HEK293T (cell line): ENCODE results near the gene NEK8.

Experiments used
- BHLHE40 ChIP-seq: fragments of 450-650 bp; IDR thresholded peaks from 2 replicates; pipeline ENCODE4 v1.6.1; 2016; ENCODE audit warnings: mild to moderate bottlenecking, moderate library complexity, borderline replicate concordance
- HDGF ChIP-seq: fragments of 450-650 bp; IDR thresholded peaks from 2 replicates; pipeline ENCODE4 v1.6.1; 2017; ENCODE audit warnings: antibody characterized with exemption, borderline replicate concordance
- TF ChIP-seq, protein P1 (sequence below): fragments of 450-650 bp; IDR thresholded peaks from 2 replicates; pipeline ENCODE4 v1.6.1; 2016

GRCh38 chr17:28722417-28723158 lies 6.0 kb upstream of the NEK8 start:
- TF ChIP-seq HDGF (no peak), BHLHE40 (no peak)
- TF ChIP-seq, protein P1, sequence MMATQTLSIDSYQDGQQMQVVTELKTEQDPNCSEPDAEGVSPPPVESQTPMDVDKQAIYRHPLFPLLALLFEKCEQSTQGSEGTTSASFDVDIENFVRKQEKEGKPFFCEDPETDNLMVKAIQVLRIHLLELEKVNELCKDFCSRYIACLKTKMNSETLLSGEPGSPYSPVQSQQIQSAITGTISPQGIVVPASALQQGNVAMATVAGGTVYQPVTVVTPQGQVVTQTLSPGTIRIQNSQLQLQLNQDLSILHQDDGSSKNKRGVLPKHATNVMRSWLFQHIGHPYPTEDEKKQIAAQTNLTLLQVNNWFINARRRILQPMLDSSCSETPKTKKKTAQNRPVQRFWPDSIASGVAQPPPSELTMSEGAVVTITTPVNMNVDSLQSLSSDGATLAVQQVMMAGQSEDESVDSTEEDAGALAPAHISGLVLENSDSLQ = no peak
